HEK293 (cell line): ENCODE data around the gene SH3RF3.

Experiments used
- CTCF ChIA-PET: fragments of 350-600 bp; formaldehyde crosslinking; extraction: SDS; loops from one replicate; lab custom pipeline; 2021; ENCODE audit warnings: antibody characterized with exemption; lab: Yijun Ruan, JAX
- POLR2A ChIA-PET: fragments of 300-600 bp; formaldehyde crosslinking; extraction: SDS; loops from one replicate; lab custom pipeline; 2020; ENCODE audit warnings: antibody characterized with exemption, inconsistent platforms; lab: Yijun Ruan, JAX
- H3K27ac ChIP-seq: fragments of 200-500 bp; sonication (Bioruptor generic); 2 replicates; pipeline ENCODE4 v1.5.1; 2014; ENCODE audit warnings: low read depth, low read length, control low read depth, inconsistent platforms; ENCODE audit errors: extremely low read depth
- H3K36me3 ChIP-seq, 2 experiments: fragments of 200-500 bp in 1 of 2; sonication (Bioruptor generic) in 1 of 2; 1 replicate in 1 of 2; 2 replicates in 1 of 2; pipeline ENCODE4 v1.5.1; 2014 to 2017; ENCODE audit warnings: inconsistent platforms in 2 of 2, low read length in 2 of 2; ENCODE audit not compliant: control insufficient read depth in 2 of 2, insufficient read depth in 1 of 2
- H3K4me1 ChIP-seq: fragments of 200-500 bp; sonication (Bioruptor generic); 2 replicates; pipeline ENCODE4 v1.5.1; 2014; ENCODE audit warnings: mild to moderate bottlenecking, low read length, inconsistent platforms; ENCODE audit not compliant: control insufficient read depth, insufficient read depth
- H3K4me3 ChIP-seq: 2 replicates; pipeline ENCODE4 v1.5.1; 2011; ENCODE audit warnings: low read depth, mild to moderate bottlenecking, control low read depth, low read length, moderate library complexity
- H3K9me3 ChIP-seq: fragments of 200-500 bp; sonication (Bioruptor generic); 2 replicates; pipeline ENCODE4 v1.5.1; 2014; ENCODE audit warnings: low read depth, low read length, inconsistent platforms; ENCODE audit not compliant: control insufficient read depth, insufficient read depth
- FEZF1 ChIP-seq: fragments of 450-650 bp; formaldehyde crosslinking; IDR thresholded peaks from 2 replicates; pipeline ENCODE4 v1.5.1; 2016; ENCODE audit warnings: missing biosample characterization, missing genetic modification characterization
- IKZF3 ChIP-seq: fragments of 450-650 bp; IDR thresholded peaks from 2 replicates; pipeline ENCODE4 v1.5.0; 2018; ENCODE audit warnings: missing biosample characterization, mild to moderate bottlenecking, missing genetic modification characterization, moderate library complexity
- KLF7 ChIP-seq: fragments of 450-650 bp; formaldehyde crosslinking; IDR thresholded peaks from 2 replicates; pipeline ENCODE4 v1.5.1; 2016; ENCODE audit warnings: missing biosample characterization, missing genetic modification characterization, borderline replicate concordance
- PRDM1 ChIP-seq: fragments of 450-650 bp; formaldehyde crosslinking; IDR thresholded peaks from 2 replicates; pipeline ENCODE4; 2016; ENCODE audit warnings: missing biosample characterization, missing genetic modification characterization
- REPIN1 ChIP-seq: fragments of 450-650 bp; formaldehyde crosslinking; IDR thresholded peaks from 2 replicates; pipeline ENCODE4 v1.5.1; 2017; ENCODE audit warnings: missing biosample characterization, missing genetic modification characterization, low read depth
- SP3 ChIP-seq: fragments of 450-650 bp; formaldehyde crosslinking; IDR thresholded peaks from 2 replicates; pipeline ENCODE4 v1.5.1; 2016; ENCODE audit warnings: missing biosample characterization, missing genetic modification characterization
- ZBTB17 ChIP-seq: fragments of 450-650 bp; formaldehyde crosslinking; IDR thresholded peaks from 2 replicates; pipeline ENCODE4 v1.5.1; 2016; ENCODE audit warnings: missing biosample characterization, missing genetic modification characterization
- ZBTB20 ChIP-seq: fragments of 450-650 bp; formaldehyde crosslinking; IDR thresholded peaks from 2 replicates; pipeline ENCODE4 v1.5.1; 2016; ENCODE audit warnings: missing biosample characterization, missing genetic modification characterization
- ZBTB21 ChIP-seq: fragments of 450-650 bp; formaldehyde crosslinking; IDR thresholded peaks from 2 replicates; pipeline ENCODE4 v1.5.1; 2017; ENCODE audit warnings: missing biosample characterization, missing genetic modification characterization
- ZFP3 ChIP-seq: fragments of 450-650 bp; formaldehyde crosslinking; IDR thresholded peaks from 2 replicates; pipeline ENCODE4 v1.5.1; 2016; ENCODE audit warnings: low read depth, missing biosample characterization, missing genetic modification characterization
- ZFP41 ChIP-seq: fragments of 450-650 bp; formaldehyde crosslinking; IDR thresholded peaks from 2 replicates; pipeline ENCODE4 v1.5.1; 2016; ENCODE audit warnings: missing biosample characterization, missing genetic modification characterization, borderline replicate concordance
- ZNF114 ChIP-seq: fragments of 450-650 bp; formaldehyde crosslinking; IDR thresholded peaks from 2 replicates; pipeline ENCODE4 v1.5.0; 2017; ENCODE audit warnings: missing biosample characterization, missing genetic modification characterization
- ZNF133 ChIP-seq: fragments of 450-650 bp; formaldehyde crosslinking; IDR thresholded peaks from 2 replicates; pipeline ENCODE4 v1.5.1; 2016; ENCODE audit warnings: missing biosample characterization, missing genetic modification characterization
- ZNF140 ChIP-seq: fragments of 450-650 bp; formaldehyde crosslinking; IDR thresholded peaks from 2 replicates; pipeline ENCODE4 v1.5.1; 2016; ENCODE audit warnings: missing biosample characterization, missing genetic modification characterization
- ZNF2 ChIP-seq: fragments of 450-650 bp; formaldehyde crosslinking; IDR thresholded peaks from 2 replicates; pipeline ENCODE4 v1.5.1; 2016; ENCODE audit warnings: missing biosample characterization, missing genetic modification characterization
- ZNF239 ChIP-seq: fragments of 450-650 bp; formaldehyde crosslinking; IDR thresholded peaks from 2 replicates; pipeline ENCODE4 v1.5.1; 2016; ENCODE audit warnings: missing biosample characterization, missing genetic modification characterization
- ZNF274 ChIP-seq, 2 experiments: fragments of 200-500 bp in 1 of 2; fragments of 450-650 bp in 1 of 2; sonication (Bioruptor generic) in 1 of 2; formaldehyde crosslinking in 1 of 2; IDR thresholded peaks; 2 replicates each; pipeline versions ENCODE4 v1.5.1 to v1.6.1; 2014 to 2016; ENCODE audit warnings: borderline replicate concordance in 1 of 2, inconsistent platforms in 1 of 2, low read length in 1 of 2, missing biosample characterization in 1 of 2, missing genetic modification characterization in 1 of 2
- ZNF404 ChIP-seq: fragments of 450-650 bp; formaldehyde crosslinking; IDR thresholded peaks from 2 replicates; pipeline ENCODE4 v1.5.1; 2017; ENCODE audit warnings: missing biosample characterization, missing genetic modification characterization
- ZNF510 ChIP-seq: fragments of 450-650 bp; formaldehyde crosslinking; IDR thresholded peaks from 2 replicates; pipeline ENCODE4 v1.5.1; 2018; ENCODE audit warnings: mild to moderate bottlenecking, missing genetic modification characterization, missing biosample characterization; ENCODE audit not compliant: insufficient replicate concordance
- ZNF521 ChIP-seq: fragments of 450-650 bp; formaldehyde crosslinking; IDR thresholded peaks from 2 replicates; pipeline ENCODE4 v1.5.1; 2017; ENCODE audit warnings: missing biosample characterization, mild to moderate bottlenecking, missing genetic modification characterization
- ZNF549 ChIP-seq: fragments of 450-650 bp; IDR thresholded peaks from 2 replicates; pipeline ENCODE4 v1.5.1; 2018; ENCODE audit warnings: missing biosample characterization, missing genetic modification characterization, mild to moderate bottlenecking, inconsistent platforms, moderate library complexity
- ZNF558 ChIP-seq: fragments of 450-650 bp; formaldehyde crosslinking; IDR thresholded peaks from 2 replicates; pipeline ENCODE4 v1.5.1; 2016; ENCODE audit warnings: missing biosample characterization, missing genetic modification characterization
- ZNF561 ChIP-seq: fragments of 450-650 bp; IDR thresholded peaks from 2 replicates; pipeline ENCODE4 v1.5.1; 2018; ENCODE audit warnings: missing biosample characterization, missing genetic modification characterization, borderline replicate concordance
- ZNF677 ChIP-seq: fragments of 450-650 bp; IDR thresholded peaks from 2 replicates; pipeline ENCODE4 v1.5.0; 2018; ENCODE audit warnings: missing biosample characterization, mild to moderate bottlenecking, missing genetic modification characterization, moderate library complexity
- ZNF837 ChIP-seq: fragments of 450-650 bp; formaldehyde crosslinking; IDR thresholded peaks from 2 replicates; pipeline ENCODE4 v1.5.1; 2016; ENCODE audit warnings: missing biosample characterization, missing genetic modification characterization
- ZXDB ChIP-seq: fragments of 450-650 bp; formaldehyde crosslinking; IDR thresholded peaks from 2 replicates; pipeline ENCODE4 v1.5.1; 2016; ENCODE audit warnings: missing biosample characterization, missing genetic modification characterization
- TF ChIP-seq, protein P1 (sequence below): fragments of 450-650 bp; formaldehyde crosslinking; IDR thresholded peaks from 2 replicates; pipeline ENCODE4 v1.5.1; 2016; ENCODE audit warnings: missing biosample characterization, missing genetic modification characterization
- TF ChIP-seq, protein P2 (sequence below): fragments of 450-650 bp; formaldehyde crosslinking; IDR thresholded peaks from 2 replicates; pipeline ENCODE4 v1.5.1; 2016; ENCODE audit warnings: missing biosample characterization, missing genetic modification characterization
- TF ChIP-seq, protein P3 (sequence below): fragments of 450-650 bp; formaldehyde crosslinking; IDR thresholded peaks from 2 replicates; pipeline ENCODE4 v1.5.1; 2016; ENCODE audit warnings: missing biosample characterization, missing genetic modification characterization
- TF ChIP-seq, protein P4 (sequence below): fragments of 450-650 bp; formaldehyde crosslinking; IDR thresholded peaks from 2 replicates; pipeline ENCODE4 v1.5.1; 2017; ENCODE audit warnings: missing biosample characterization, missing genetic modification characterization

Gene SH3RF3

DNA sequence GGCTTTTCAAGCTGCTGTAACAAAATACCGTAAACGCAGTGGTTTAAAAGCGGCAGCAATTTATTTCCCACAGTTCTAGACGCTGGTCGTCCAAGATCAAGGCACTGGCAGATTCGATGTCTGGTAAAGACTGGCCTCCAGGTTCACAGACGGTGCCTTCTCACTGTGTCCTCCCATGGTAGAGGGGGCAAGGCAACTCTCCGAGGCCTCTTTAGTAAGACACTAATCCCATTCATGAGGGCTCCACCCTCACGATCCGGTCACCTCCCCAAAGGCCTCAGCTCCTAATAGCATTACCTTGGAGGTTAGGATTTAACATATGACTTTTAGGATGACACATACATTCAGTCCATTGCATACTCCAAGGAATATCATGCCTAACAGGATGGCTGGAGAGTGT is 117.2 kb downstream of the SH3RF3 start (continued):
- TF ChIP-seq, protein P1, sequence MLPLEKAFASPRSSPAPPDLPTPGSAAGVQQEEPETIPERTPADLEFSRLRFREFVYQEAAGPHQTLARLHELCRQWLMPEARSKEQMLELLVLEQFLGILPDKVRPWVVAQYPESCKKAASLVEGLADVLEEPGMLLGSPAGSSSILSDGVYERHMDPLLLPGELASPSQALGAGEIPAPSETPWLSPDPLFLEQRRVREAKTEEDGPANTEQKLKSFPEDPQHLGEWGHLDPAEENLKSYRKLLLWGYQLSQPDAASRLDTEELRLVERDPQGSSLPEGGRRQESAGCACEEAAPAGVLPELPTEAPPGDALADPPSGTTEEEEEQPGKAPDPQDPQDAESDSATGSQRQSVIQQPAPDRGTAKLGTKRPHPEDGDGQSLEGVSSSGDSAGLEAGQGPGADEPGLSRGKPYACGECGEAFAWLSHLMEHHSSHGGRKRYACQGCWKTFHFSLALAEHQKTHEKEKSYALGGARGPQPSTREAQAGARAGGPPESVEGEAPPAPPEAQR = no peak

DNA sequence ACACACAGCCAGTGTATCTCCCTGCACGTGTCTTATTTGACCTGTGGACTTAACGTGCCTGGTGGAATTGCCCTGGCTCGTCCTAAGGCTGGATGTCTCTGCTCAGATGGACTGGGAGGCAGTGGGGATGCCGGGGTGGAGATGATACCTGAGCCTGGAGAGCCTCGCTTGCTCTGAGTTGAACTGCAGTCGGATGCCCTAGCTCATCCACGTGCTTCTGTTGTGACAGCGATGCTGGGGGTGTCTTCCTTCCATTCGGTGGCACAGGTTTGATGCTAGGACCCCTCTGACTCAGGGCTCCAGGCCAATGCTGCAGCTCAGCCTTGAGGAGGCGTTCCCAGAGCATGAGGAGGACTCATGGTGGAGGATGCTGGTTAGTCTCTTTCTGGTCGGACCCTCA is 117.6 kb downstream of the SH3RF3 start:
- H3K27ac ChIP-seq = no peak overlapping the region
- POLR2A ChIA-PET = no interaction called here
- TF ChIP-seq ZNF114 (tag by site-specific recombination) = no peak
- no peak for TF ChIP-seq ZBTB20 (tag by site-specific recombination)
- no peak for TF ChIP-seq ZNF510 (tag by site-specific recombination)
- no peak for TF ChIP-seq ZNF549 (tag by site-specific recombination)
- TF ChIP-seq ZBTB21 = no peak
- no peak for TF ChIP-seq ZNF558
- no peak for TF ChIP-seq ZNF521 (tag by site-specific recombination)
- no peak for TF ChIP-seq ZFP41
- TF ChIP-seq, protein P2, sequence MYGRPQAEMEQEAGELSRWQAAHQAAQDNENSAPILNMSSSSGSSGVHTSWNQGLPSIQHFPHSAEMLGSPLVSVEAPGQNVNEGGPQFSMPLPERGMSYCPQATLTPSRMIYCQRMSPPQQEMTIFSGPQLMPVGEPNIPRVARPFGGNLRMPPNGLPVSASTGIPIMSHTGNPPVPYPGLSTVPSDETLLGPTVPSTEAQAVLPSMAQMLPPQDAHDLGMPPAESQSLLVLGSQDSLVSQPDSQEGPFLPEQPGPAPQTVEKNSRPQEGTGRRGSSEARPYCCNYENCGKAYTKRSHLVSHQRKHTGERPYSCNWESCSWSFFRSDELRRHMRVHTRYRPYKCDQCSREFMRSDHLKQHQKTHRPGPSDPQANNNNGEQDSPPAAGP (tag by site-specific recombination) = no peak
- TF ChIP-seq ZBTB17 (tag by site-specific recombination) = no peak
- no peak for TF ChIP-seq ZNF239
- TF ChIP-seq, protein P3, sequence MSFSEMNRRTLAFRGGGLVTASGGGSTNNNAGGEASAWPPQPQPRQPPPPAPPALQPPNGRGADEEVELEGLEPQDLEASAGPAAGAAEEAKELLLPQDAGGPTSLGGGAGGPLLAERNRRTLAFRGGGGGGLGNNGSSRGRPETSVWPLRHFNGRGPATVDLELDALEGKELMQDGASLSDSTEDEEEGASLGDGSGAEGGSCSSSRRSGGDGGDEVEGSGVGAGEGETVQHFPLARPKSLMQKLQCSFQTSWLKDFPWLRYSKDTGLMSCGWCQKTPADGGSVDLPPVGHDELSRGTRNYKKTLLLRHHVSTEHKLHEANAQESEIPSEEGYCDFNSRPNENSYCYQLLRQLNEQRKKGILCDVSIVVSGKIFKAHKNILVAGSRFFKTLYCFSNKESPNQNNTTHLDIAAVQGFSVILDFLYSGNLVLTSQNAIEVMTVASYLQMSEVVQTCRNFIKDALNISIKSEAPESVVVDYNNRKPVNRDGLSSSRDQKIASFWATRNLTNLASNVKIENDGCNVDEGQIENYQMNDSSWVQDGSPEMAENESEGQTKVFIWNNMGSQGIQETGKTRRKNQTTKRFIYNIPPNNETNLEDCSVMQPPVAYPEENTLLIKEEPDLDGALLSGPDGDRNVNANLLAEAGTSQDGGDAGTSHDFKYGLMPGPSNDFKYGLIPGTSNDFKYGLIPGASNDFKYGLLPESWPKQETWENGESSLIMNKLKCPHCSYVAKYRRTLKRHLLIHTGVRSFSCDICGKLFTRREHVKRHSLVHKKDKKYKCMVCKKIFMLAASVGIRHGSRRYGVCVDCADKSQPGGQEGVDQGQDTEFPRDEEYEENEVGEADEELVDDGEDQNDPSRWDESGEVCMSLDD = no peak
- TF ChIP-seq, all 188 proteins: peak for 0
- CTCF ChIA-PET = interaction anchor here (1.2 to 1.4 kb wide), 2 partner anchors 118 to 263 kb away, joined by 3 to 4 read pairs; no protein-coding TSS in a partner anchor
- H3K4me1 ChIP-seq = peaks cover 17% of the 10 kb centered on the region
- H3K36me3 ChIP-seq = no peaks in the 10 kb centered on the region
- H3K4me3 ChIP-seq = no peak overlapping the region
- no peaks in the 10 kb centered on the region for H3K9me3 ChIP-seq

DNA sequence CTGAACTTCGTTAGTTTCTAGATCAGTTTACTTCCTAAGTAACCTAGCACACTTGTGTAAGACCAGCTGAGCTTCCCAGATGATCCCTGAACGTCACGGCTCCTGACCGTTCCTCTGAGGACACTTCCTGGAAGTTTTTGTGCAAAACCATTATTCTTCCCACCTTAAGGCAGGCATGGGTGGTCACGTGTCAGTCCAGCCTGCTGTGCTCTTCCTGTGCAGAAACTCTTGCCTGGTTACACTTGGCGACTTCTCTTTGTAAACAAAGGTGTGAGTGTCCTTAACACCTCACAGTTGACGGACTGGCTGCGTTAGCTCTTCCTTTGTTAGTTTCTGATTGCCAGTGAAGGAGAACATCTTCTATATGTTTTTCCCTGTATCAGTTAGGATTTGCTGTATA is 118.3 kb downstream of the SH3RF3 start:
- POLR2A ChIA-PET = no interaction called here
- peaks cover 16% of the 10 kb centered on the region for H3K4me1 ChIP-seq
- CTCF ChIA-PET = interaction anchor here (0.6 to 1.4 kb wide), 3 partner anchors 115 to 263 kb away, joined by 3 to 4 read pairs (median 3); no protein-coding TSS in a partner anchor
- H3K27ac ChIP-seq = no peak overlapping the region
- H3K36me3 ChIP-seq = no peaks in the 10 kb centered on the region
- no peak overlapping the region for H3K4me3 ChIP-seq
- H3K9me3 ChIP-seq = no peaks in the 10 kb centered on the region
- TF ChIP-seq SP3 (tag by site-specific recombination) (no peak), ZXDB (tag by site-specific recombination) (no peak), ZNF404 (tag by site-specific recombination) (no peak), REPIN1 (no peak), KLF7 (tag by site-specific recombination) (no peak), ZNF677 (no peak), ZFP3 (tag by site-specific recombination) (no peak), IKZF3 (tag by site-specific recombination) (no peak), FEZF1 (tag by site-specific recombination) (no peak), ZNF274 (IDR thresholded peaks at IDR 0.05; ENCODE audit: low read length) (no peak), ZNF274 (tag by site-specific recombination; IDR thresholded peaks at IDR 0.05; ENCODE audit: borderline replicate concordance) (no peak), ZNF133 (tag by site-specific recombination) (no peak), ZNF837 (tag by site-specific recombination) (no peak), ZNF2 (tag by site-specific recombination) (no peak), PRDM1 (no peak), ZNF140 (tag by site-specific recombination) (no peak), ZNF561 (tag by site-specific recombination) (no peak)
- TF ChIP-seq, protein P4, sequence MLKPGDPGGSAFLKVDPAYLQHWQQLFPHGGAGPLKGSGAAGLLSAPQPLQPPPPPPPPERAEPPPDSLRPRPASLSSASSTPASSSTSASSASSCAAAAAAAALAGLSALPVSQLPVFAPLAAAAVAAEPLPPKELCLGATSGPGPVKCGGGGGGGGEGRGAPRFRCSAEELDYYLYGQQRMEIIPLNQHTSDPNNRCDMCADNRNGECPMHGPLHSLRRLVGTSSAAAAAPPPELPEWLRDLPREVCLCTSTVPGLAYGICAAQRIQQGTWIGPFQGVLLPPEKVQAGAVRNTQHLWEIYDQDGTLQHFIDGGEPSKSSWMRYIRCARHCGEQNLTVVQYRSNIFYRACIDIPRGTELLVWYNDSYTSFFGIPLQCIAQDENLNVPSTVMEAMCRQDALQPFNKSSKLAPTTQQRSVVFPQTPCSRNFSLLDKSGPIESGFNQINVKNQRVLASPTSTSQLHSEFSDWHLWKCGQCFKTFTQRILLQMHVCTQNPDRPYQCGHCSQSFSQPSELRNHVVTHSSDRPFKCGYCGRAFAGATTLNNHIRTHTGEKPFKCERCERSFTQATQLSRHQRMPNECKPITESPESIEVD (tag by site-specific recombination) = no peak
